T-helper 17 cell (primary cell): ENCODE results near the gene NKD2. TPM values are rescaled to one million over a fixed set of nuclear protein-coding genes. Genes with fewer than 3 reads are reported as not detected.

Source experiments
- ATAC-seq: fragments of 150-1000 bp; cut with Tn5 transposase; 2 replicates; pipeline ENCODE4 v1.10.0; 2021; ENCODE audit warnings: mild to moderate bottlenecking, moderate library complexity
- DNase-seq, 3 donors: peaks; one replicate each; pipeline versions ENCODE4 v3.0.0 to v3.0.0-alpha.2; 2020 to 2021
- H3K9me3 ChIP-seq: one replicate; pipeline ENCODE4 v1.7.0; 2013; ENCODE audit warnings: low read length, mild to moderate bottlenecking; ENCODE audit not compliant: control insufficient read depth, poor library complexity, severe bottlenecking
- H3K27ac Mint-ChIP-seq: one replicate; pipeline ENCODE4 v1.8.0; 2022; ENCODE audit warnings: mild to moderate bottlenecking, moderate library complexity, mixed read lengths
- H3K27me3 Mint-ChIP-seq: one replicate; pipeline ENCODE4 v1.8.0; 2022; ENCODE audit warnings: mixed read lengths
- H3K36me3 Mint-ChIP-seq: one replicate; pipeline ENCODE4 v1.8.0; 2022; ENCODE audit warnings: low read depth, mixed read lengths
- H3K4me1 Mint-ChIP-seq: one replicate; pipeline ENCODE4 v1.8.0; 2022; ENCODE audit warnings: mild to moderate bottlenecking, mixed read lengths
- H3K4me3 Mint-ChIP-seq: one replicate; pipeline ENCODE4 v1.8.0; 2022; ENCODE audit warnings: mild to moderate bottlenecking, moderate library complexity, mixed read lengths
- total RNA-seq, 4 donors: library from RNA in 2 of 4; stranded (reverse) in 2 of 4; gene quantifications; one replicate each; pipeline ENCODE4 v1.2.3 and lab custom pipeline; 2022 to 2026

The NKD2 gene
- total RNA-seq, 2 donors from 2014 or later, result not detected

- peak overlapping the region; percentile 36 for H3K4me3 Mint-ChIP-seq
- peaks cover 2% of the 10 kb centered on the region for H3K36me3 Mint-ChIP-seq
- H3K9me3 ChIP-seq, result no peaks in the 10 kb centered on the region
- H3K4me1 Mint-ChIP-seq, result peaks cover 23% of the 10 kb centered on the region
- peaks cover 48% of the 10 kb centered on the region for H3K27me3 Mint-ChIP-seq
- no peak overlapping the region for H3K27ac Mint-ChIP-seq
- ATAC-seq (no peak), DNase-seq (peak in 1 of 3 donors; percentile 4)
Observed at GRCh38 chr5:1006656-1007071, 1.9 kb upstream of the NKD2 start.

- Mint-ChIP-seq H3K36me3 (peaks cover 2% of the 10 kb centered on the region), H3K27ac (no peak overlapping the region), H3K4me3 (peak overlapping the region; percentile 87), H3K4me1 (peaks cover 23% of the 10 kb centered on the region), H3K27me3 (peaks cover 47% of the 10 kb centered on the region)
- H3K9me3 ChIP-seq, result no peaks in the 10 kb centered on the region
- no peak for DNase-seq
- ATAC-seq, result no peak
Observed at GRCh38 chr5:1007221-1007680, 1.4 kb upstream of the NKD2 start.

- ATAC-seq (no peak), DNase-seq (peak in 1 of 3 donors; percentile 7)
- H3K4me3 Mint-ChIP-seq, result peak overlapping the region; percentile 87
- H3K9me3 ChIP-seq, result no peaks in the 10 kb centered on the region
- H3K36me3 Mint-ChIP-seq, result peaks cover 2% of the 10 kb centered on the region
- H3K27ac Mint-ChIP-seq, result no peak overlapping the region
- H3K4me1 Mint-ChIP-seq, result peaks cover 22% of the 10 kb centered on the region
- peaks cover 51% of the 10 kb centered on the region for H3K27me3 Mint-ChIP-seq
Observed at GRCh38 chr5:1007681-1008450, 736 bp upstream of the NKD2 start.

- Mint-ChIP-seq H3K27ac (no peak overlapping the region), H3K4me1 (peaks cover 13% of the 10 kb centered on the region), H3K36me3 (peaks cover 2% of the 10 kb centered on the region), H3K4me3 (peak overlapping the region; percentile 60), H3K27me3 (peaks cover 51% of the 10 kb centered on the region)
- ATAC-seq (no peak), DNase-seq (peak in 1 of 3 donors; percentile 5)
- H3K9me3 ChIP-seq, result no peaks in the 10 kb centered on the region
Observed at GRCh38 chr5:1009359-1010180, 968 bp downstream of the NKD2 start.

- Mint-ChIP-seq H3K27me3 (peaks cover 51% of the 10 kb centered on the region), H3K27ac (no peak overlapping the region), H3K36me3 (peaks cover 2% of the 10 kb centered on the region), H3K4me1 (peaks cover 13% of the 10 kb centered on the region), H3K4me3 (peak overlapping the region; percentile 60)
- DNase-seq (peak in 1 of 3 donors; percentile 1), ATAC-seq (no peak)
- no peaks in the 10 kb centered on the region for H3K9me3 ChIP-seq
Observed at GRCh38 chr5:1010181-1010510, 1.5 kb downstream of the NKD2 start.

- no peak overlapping the region for H3K27ac Mint-ChIP-seq
- ATAC-seq (no peak), DNase-seq (peak in 1 of 3 donors; percentile 7)
- H3K36me3 Mint-ChIP-seq, result peaks cover 2% of the 10 kb centered on the region
- no peak overlapping the region for H3K4me3 Mint-ChIP-seq
- peaks cover 50% of the 10 kb centered on the region for H3K27me3 Mint-ChIP-seq
- H3K9me3 ChIP-seq, result no peaks in the 10 kb centered on the region
- H3K4me1 Mint-ChIP-seq, result peaks cover 13% of the 10 kb centered on the region
Observed at GRCh38 chr5:1010641-1011046, 2.0 kb downstream of the NKD2 start.

- Mint-ChIP-seq H3K27me3 (peaks cover 47% of the 10 kb centered on the region), H3K4me1 (peaks cover 11% of the 10 kb centered on the region), H3K4me3 (peak overlapping the region; percentile 15), H3K36me3 (peaks cover 2% of the 10 kb centered on the region), H3K27ac (no peak overlapping the region)
- ATAC-seq (peak; percentile 54), DNase-seq (peak in 2 of 3 donors; percentile 22 to 36)
- H3K9me3 ChIP-seq, result no peaks in the 10 kb centered on the region
Observed at GRCh38 chr5:1011226-1011631, 2.6 kb downstream of the NKD2 start.

- Mint-ChIP-seq H3K27me3 (peaks cover 47% of the 10 kb centered on the region), H3K36me3 (peaks cover 2% of the 10 kb centered on the region), H3K4me1 (peaks cover 11% of the 10 kb centered on the region), H3K27ac (no peak overlapping the region), H3K4me3 (no peak overlapping the region)
- no peaks in the 10 kb centered on the region for H3K9me3 ChIP-seq
- ATAC-seq (no peak), DNase-seq (peak in 1 of 3 donors; percentile 3)
Observed at GRCh38 chr5:1011741-1012312, 3.2 kb downstream of the NKD2 start.

GRCh38 chr5:1012313-1012841 is 3.8 kb downstream of the NKD2 start:
- DNase-seq (no peak), ATAC-seq (no peak)
- Mint-ChIP-seq H3K36me3 (peaks cover 2% of the 10 kb centered on the region), H3K27me3 (peaks cover 42% of the 10 kb centered on the region), H3K27ac (no peak overlapping the region), H3K4me3 (no peak overlapping the region), H3K4me1 (peaks cover 11% of the 10 kb centered on the region)
- H3K9me3 ChIP-seq, result no peaks in the 10 kb centered on the region

GRCh38 chr5:1012900-1013237 is 4.3 kb downstream of the NKD2 start:
- ATAC-seq (no peak), DNase-seq (no peak)
- peaks cover under 1% of the 10 kb centered on the region for H3K36me3 Mint-ChIP-seq
- H3K27me3 Mint-ChIP-seq, result peaks cover 37% of the 10 kb centered on the region
- no peak overlapping the region for H3K27ac Mint-ChIP-seq
- H3K4me1 Mint-ChIP-seq, result peaks cover 9% of the 10 kb centered on the region
- H3K4me3 Mint-ChIP-seq, result no peak overlapping the region
- H3K9me3 ChIP-seq, result no peaks in the 10 kb centered on the region

- Mint-ChIP-seq H3K4me1 (peaks cover 6% of the 10 kb centered on the region), H3K27ac (no peak overlapping the region), H3K36me3 (no peaks in the 10 kb centered on the region), H3K4me3 (no peak overlapping the region), H3K27me3 (peaks cover 34% of the 10 kb centered on the region)
- no peaks in the 10 kb centered on the region for H3K9me3 ChIP-seq
- peak in 1 of 3 donors; percentile 6 for DNase-seq
- no peak for ATAC-seq
Observed at GRCh38 chr5:1013238-1013947, 4.8 kb downstream of the NKD2 start.

- Mint-ChIP-seq H3K27me3 (peaks cover 34% of the 10 kb centered on the region), H3K4me3 (no peak overlapping the region), H3K36me3 (no peaks in the 10 kb centered on the region), H3K27ac (no peak overlapping the region), H3K4me1 (peaks cover 6% of the 10 kb centered on the region)
- no peaks in the 10 kb centered on the region for H3K9me3 ChIP-seq
- no peak for ATAC-seq
- no peak for DNase-seq
Observed at GRCh38 chr5:1013948-1014301, 5.3 kb downstream of the NKD2 start.

GRCh38 chr5:1014346-1014745 is 5.7 kb downstream of the NKD2 start:
- no peaks in the 10 kb centered on the region for H3K9me3 ChIP-seq
- ATAC-seq (no peak), DNase-seq (no peak)
- Mint-ChIP-seq H3K4me1 (peaks cover 6% of the 10 kb centered on the region), H3K36me3 (no peaks in the 10 kb centered on the region), H3K27ac (no peak overlapping the region), H3K4me3 (no peak overlapping the region), H3K27me3 (peaks cover 34% of the 10 kb centered on the region)
